Measurements from ENCODE around the gene SLC39A10. TPM values are rescaled to one million over a fixed set of nuclear protein-coding genes. Genes with fewer than 3 reads are reported as not detected.

SLC39A10 gene
- total and polyA plus RNA-seq, 7 donors, result 0.60 to 15.4 (median 9.6) TPM

DNA sequence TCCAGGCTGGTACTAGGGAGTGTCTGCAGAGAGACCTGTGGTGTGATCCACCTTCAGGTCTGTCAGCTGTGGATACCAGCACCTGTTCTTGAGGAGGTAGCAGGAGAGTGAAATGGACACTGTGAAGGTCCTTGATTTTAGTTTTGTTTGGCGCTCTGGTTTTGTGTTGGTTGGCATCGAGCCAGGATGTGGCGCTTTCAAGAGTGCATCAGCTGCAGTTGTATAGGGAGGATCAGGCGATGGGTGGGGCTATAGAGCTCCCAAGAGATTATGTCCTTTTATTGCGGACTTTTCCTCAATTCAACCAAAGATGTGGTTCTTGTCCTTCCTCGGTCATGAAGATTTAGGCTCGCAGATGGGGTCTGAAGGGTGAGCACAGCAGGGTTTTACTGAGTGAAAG is 37.5 kb downstream of the SLC39A10 start:
- Histone ChIP-seq H3K27me3 (no peaks in the 10 kb centered on the region), H3K9me3 (no peaks in the 10 kb centered on the region), H3K27ac (no peak overlapping the region), H3K36me3 (no peaks in the 10 kb centered on the region), H3K4me1 (no peaks in the 10 kb centered on the region), H3K4me3 (no peak overlapping the region)
- intact Hi-C loops (cut with DNase I), result no loop called here
- WGBS, 2 donors, result 97 to 99% methylated on average over 7 of the region's 7 CpGs
- TF ChIP-seq, protein P1, sequence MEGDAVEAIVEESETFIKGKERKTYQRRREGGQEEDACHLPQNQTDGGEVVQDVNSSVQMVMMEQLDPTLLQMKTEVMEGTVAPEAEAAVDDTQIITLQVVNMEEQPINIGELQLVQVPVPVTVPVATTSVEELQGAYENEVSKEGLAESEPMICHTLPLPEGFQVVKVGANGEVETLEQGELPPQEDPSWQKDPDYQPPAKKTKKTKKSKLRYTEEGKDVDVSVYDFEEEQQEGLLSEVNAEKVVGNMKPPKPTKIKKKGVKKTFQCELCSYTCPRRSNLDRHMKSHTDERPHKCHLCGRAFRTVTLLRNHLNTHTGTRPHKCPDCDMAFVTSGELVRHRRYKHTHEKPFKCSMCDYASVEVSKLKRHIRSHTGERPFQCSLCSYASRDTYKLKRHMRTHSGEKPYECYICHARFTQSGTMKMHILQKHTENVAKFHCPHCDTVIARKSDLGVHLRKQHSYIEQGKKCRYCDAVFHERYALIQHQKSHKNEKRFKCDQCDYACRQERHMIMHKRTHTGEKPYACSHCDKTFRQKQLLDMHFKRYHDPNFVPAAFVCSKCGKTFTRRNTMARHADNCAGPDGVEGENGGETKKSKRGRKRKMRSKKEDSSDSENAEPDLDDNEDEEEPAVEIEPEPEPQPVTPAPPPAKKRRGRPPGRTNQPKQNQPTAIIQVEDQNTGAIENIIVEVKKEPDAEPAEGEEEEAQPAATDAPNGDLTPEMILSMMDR (IDR thresholded peaks at IDR 0.05), result no peak
- TF ChIP-seq POLR2AphosphoS5 (IDR thresholded peaks at IDR 0.05) (no peak), POLR2A (IDR thresholded peaks at IDR 0.05) (no peak), EP300 (IDR thresholded peaks at IDR 0.05) (no peak)
- DNase-seq, result no peak

DNA sequence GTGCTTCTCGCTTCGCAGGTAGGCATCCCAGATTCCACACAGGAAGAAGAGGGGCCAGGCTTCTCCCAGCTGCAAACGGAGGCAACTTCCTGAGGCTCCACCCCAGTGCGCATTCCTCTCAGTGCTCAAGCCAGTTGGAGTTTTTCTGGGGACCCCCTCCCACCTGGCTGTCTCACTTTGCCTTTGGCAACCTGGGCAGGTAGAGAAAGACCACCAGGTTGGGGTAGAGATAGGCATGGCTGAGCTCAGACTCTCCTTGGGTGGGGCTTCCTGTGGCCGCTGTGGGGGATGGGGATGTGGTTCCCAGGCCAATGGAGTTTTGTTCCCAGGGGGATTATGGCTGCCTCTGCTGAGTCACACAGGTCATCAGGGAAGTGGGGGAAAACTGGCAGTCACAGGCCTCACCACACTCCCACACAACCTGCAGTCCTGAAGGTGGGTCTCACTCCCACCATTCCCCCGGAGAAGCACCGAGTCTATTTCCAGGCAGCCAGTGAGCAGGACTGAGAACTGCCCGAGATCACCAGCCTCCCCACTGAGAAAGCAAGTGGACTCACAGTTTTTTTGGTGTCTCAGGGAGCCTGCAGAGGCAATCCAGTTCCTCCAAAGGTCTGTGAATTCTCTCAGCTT is 38.1 kb downstream of the SLC39A10 start:
- intact Hi-C loops (cut with DNase I), result no loop called here
- Histone ChIP-seq H3K4me1 (no peaks in the 10 kb centered on the region), H3K27me3 (no peaks in the 10 kb centered on the region), H3K36me3 (no peaks in the 10 kb centered on the region), H3K9me3 (peaks cover 0 to 2% (median under 1%) of the 10 kb centered on the region in 4 donors), H3K27ac (no peak overlapping the region), H3K4me3 (no peak overlapping the region)
- DNase-seq, result no peak
- 85 to 93% methylated on average over 8 of the region's 8 CpGs for WGBS, 2 donors
- TF ChIP-seq, protein P1 (IDR thresholded peaks at IDR 0.05), result no peak

DNA sequence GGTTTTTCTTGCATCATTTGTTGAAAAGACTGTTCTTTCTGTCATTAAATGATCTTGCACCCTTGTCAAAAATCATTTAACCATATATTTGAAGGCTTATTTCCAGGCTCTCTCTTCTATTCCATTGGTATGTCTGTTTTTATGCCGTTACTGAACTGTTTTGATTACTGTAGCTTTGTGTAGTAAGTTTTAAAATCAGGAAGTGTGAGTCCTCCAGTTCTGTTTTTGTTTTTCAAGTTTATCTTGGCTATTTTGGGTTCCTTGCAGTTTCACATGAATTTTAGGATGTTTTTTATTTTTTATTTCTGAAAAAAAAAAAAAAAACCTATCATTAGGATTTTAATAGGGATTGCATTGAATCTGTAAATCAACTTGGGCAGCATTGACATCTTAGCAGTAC is 39.0 kb downstream of the SLC39A10 start:
- WGBS, 2 donors, result 87 to 96% methylated on average over 1 of the region's 1 CpG
- no peak overlapping the region for H3K27ac ChIP-seq
- H3K9me3 ChIP-seq, result peaks cover 0 to 10% (median 7%) of the 10 kb centered on the region in 4 donors
- TF ChIP-seq, protein P1 (IDR thresholded peaks at IDR 0.05), result no peak
- TF ChIP-seq POLR2A (IDR thresholded peaks at IDR 0.05), result no peak
- no peak for TF ChIP-seq EP300 (IDR thresholded peaks at IDR 0.05)
- no peak for TF ChIP-seq POLR2AphosphoS5 (IDR thresholded peaks at IDR 0.05)
- no peaks in the 10 kb centered on the region for H3K27me3 ChIP-seq
- no peaks in the 10 kb centered on the region for H3K36me3 ChIP-seq
- H3K4me1 ChIP-seq, result no peaks in the 10 kb centered on the region
- DNase-seq, result no peak
- H3K4me3 ChIP-seq, result no peak overlapping the region
- intact Hi-C loops (cut with DNase I), result no loop called here

DNA sequence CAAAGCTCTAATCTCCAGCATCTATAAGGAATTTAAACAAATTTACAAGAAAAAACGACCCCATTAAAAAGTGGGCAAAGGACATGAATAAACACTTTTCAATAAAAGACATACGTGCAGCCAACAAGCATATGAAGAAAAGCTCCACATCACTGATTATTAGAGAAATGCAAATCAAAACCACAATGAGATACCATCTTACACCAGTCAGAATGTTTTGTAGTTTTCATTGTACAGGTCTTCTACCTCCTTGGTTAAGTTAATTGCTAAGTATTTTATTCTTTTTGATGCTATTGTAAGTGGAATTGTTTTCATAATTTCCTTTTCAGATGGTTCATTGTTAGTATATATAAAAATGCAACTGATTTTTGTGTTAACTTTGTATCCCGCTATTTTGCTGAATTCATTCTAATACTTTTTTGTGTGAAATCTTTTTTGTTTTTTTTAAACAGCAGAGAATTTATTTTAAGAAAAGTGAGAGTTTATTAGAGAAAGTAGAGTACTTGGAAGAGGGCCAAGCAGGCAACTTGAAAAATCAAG is 40.7 kb downstream of the SLC39A10 start:
- Histone ChIP-seq H3K4me3 (no peak overlapping the region), H3K36me3 (peaks cover 0 to 4% (median 0%) of the 10 kb centered on the region in 4 donors), H3K4me1 (no peaks in the 10 kb centered on the region), H3K27me3 (no peaks in the 10 kb centered on the region), H3K27ac (no peak overlapping the region), H3K9me3 (peaks cover 0 to 10% (median 8%) of the 10 kb centered on the region in 4 donors)
- 79 to 86% methylated on average over 3 of the region's 3 CpGs for WGBS, 2 donors
- no peak for TF ChIP-seq EP300 (IDR thresholded peaks at IDR 0.05)
- TF ChIP-seq, protein P1 (IDR thresholded peaks at IDR 0.05), result no peak
- intact Hi-C loops (cut with DNase I), result no loop called here
- DNase-seq, result no peak

DNA sequence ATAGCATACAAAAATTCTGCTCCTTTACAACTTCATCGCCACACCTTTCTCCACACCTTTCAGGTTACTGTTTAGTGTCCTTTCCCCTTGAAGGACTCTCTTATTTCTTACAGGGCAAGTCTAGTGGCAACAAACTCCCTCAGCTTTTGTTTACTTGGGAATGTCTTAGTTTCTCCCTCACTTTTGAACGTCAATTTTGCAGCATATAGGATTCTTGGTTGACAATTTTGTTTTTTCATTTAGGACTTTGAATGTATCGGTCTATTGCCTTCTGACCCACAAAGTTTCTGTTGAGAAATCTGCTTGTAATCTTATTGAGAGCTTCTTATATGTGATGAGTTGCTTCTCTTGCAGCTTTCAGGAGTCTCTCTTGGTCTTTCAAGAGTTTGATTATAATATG is 43.5 kb downstream of the SLC39A10 start:
- Histone ChIP-seq H3K4me3 (no peak overlapping the region), H3K27ac (no peak overlapping the region), H3K27me3 (no peaks in the 10 kb centered on the region), H3K36me3 (peaks cover 0 to 4% (median 0%) of the 10 kb centered on the region in 4 donors), H3K4me1 (no peaks in the 10 kb centered on the region), H3K9me3 (peaks cover 0 to 10% (median 8%) of the 10 kb centered on the region in 4 donors)
- DNase-seq, result no peak
- TF ChIP-seq EP300 (IDR thresholded peaks at IDR 0.05) (no peak), POLR2AphosphoS5 (IDR thresholded peaks at IDR 0.05) (no peak), POLR2A (IDR thresholded peaks at IDR 0.05) (no peak)
- TF ChIP-seq, protein P1 (IDR thresholded peaks at IDR 0.05), result no peak
- 65 to 85% methylated on average over 3 of the region's 3 CpGs for WGBS, 2 donors
- intact Hi-C loops (cut with DNase I), result no loop called here

Measured in sigmoid colon (tissue), 7 donors.